Measurements from ENCODE around the gene MTG2.
A peak's percentile ranks its signal among the peaks of the same experiment; 100 is the strongest.

Gene MTG2

DNA sequence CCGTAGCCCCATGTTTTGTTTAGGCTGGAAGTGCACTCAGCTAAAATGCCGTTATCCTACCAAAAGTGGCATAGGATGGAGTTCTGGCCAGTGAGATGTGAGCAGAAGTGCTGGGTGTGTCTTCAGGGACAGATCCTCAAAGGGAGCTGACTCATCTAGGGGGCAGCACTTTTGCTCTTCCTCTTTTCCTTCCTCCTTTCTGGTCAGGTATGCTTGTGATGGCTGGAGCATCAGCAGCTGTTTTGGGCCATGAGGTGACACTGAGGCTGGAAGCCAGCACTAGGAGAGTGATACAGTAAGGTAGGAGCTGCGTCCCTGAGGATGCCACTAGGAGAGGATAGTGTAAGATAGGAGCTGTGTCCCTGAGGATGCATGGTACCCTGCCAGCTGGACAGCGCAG is 50.9 kb downstream of the MTG2 start:
- DNase-seq (ENCODE audit: low spot score): no peak

DNA sequence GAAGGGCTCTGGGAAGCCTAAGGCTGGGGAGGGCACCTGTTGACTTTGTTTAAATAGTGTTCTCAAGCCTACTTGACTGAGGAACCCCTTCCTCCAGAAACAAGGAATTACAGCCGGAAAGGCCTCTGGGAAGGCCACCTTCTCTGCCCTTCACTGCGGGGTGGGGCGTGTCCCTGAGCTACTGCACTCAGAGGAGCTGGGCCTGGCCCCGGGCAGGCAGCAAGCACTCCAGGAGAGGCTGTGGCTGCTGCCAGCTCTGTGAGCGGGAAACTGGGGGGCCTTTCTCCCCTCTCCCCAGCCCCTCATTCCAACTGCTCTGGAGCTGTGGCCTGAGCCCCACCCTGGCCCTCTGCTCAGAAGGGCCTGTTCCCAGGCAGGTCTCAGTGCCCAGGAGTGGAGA is 51.5 kb downstream of the MTG2 start:
- no peak for DNase-seq (ENCODE audit: low spot score)

DNA sequence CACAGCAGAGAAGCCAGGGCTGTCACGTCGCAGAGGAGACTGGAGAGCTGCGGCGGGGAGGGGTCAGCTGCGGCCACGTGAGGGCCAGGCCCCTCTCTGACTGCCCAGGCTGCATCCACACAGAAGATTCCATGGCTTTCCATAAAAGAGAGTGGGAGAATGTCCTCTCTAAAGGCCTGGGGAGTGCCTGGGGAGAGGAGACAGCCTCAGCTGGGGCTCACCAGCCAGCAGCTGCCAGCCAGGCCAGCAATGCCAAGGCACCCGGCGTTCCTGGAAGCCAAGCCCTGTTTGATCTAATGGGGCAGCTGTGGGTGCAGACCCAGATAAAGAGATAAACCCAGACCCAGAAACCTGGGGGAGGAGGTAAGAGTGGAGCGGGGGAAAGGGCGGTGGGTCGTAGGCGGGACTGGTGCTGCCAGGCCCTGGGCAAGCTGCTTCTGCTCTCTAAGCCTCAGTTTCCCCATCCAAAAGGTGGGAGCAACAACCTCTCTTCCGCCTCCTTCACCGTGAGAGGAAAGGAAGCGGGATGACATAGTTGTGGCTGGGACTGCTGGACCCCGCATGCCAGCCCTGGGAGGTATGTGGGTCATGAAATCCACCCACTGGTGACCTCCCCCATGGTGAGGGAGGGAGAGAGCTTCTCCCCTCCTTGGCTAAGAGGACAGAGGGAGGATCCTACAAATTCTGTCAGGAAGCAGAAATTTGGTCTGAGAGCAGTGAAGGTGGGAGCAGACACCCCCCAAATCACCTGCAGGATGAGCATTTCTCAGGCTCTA is 52.4 kb downstream of the MTG2 start:
- DNase-seq (ENCODE audit: low spot score): no peak

DNA sequence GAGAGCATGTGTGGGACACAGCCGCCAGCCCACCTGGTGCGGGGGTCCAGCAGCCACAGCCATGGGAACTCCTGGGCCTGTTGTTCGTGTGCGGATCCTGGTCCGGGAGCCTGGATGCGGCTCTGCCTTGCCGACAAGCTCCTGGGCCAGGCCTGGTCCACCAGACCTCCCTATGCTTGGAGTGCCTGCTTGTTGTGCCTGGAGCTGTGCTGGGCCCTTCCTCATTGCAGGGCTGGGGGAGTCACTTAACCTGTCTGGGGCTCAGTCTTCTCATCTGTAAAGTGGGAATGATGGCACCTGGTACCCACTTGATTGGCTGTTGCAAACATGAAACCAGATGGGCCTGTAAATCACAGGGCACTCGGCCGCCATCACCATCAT is 52.9 kb downstream of the MTG2 start:
- no peak for DNase-seq (ENCODE audit: low spot score)

DNA sequence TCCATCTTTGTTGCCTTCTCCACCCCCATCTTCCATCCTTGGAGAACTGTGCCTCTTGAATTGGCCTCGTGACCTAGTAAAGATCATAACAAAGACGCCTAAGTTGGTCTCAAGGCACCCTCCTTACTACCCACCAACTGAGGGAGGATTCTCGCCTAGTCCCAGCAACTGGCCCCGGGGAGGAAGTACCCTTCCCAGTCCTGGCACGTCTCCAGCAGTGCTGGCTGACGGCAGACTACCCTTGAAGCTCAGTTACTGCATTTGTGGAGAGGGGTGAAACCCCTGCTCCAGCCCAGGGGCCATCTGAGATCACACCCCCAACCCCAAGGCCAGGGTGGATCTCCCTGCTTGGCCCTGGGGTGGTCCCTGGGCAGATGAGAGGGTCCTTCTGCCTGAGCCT is 53.4 kb downstream of the MTG2 start:
- DNase-seq (ENCODE audit: low spot score): no peak

DNA sequence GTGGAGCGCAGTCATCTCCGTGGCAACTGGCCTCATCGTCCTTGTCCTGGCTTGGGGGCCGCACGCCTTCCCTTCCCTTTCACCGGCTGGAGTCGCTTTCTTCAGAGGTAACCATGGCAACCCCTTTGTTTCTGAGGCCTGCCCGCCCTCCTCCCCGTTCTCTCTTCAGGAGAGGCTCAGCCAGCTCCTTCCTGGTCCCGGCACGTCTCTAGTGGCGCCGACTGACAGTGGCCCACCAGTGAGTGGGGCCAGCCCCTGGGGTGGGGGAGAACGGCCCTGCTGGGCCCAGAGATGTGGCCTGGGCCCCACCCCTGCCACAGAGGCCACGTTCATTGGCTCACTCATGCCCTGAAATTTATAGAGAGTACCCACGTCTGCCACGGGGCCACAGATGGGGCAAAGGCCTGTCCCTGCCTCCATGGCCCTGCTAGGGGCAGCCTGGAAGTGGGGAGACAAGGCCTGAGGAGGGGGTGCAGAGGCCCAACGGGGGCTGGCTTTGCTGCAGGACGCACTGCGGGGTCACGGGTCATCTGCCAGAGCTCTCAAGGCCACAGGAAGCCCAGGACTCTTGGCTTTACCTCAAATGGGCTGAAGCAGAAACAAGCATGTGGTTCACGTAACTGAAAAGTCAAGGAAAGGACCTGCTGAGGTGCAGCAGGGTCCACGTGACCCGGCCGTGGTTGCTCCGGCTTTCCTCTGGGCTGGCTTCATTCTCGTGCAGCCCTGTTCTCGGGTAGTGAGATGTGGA is 54.1 kb downstream of the MTG2 start:
- no peak for DNase-seq (ENCODE audit: low spot score)

DNA sequence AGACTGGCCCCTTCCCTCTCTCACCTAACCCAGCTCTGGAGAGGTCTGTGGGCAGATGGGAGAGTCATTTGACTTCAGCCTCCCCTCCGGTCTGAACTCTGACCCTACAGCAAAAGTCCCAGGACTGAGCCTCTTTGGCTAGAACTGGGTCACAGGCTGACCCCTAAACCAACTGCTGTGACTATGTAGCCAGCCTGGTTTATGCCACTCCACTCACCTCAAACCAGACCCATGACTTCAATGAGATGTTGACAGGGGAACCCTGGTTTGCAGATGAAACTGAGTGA is 54.6 kb downstream of the MTG2 start:
- DNase-seq (ENCODE audit: low spot score): no peak

DNA sequence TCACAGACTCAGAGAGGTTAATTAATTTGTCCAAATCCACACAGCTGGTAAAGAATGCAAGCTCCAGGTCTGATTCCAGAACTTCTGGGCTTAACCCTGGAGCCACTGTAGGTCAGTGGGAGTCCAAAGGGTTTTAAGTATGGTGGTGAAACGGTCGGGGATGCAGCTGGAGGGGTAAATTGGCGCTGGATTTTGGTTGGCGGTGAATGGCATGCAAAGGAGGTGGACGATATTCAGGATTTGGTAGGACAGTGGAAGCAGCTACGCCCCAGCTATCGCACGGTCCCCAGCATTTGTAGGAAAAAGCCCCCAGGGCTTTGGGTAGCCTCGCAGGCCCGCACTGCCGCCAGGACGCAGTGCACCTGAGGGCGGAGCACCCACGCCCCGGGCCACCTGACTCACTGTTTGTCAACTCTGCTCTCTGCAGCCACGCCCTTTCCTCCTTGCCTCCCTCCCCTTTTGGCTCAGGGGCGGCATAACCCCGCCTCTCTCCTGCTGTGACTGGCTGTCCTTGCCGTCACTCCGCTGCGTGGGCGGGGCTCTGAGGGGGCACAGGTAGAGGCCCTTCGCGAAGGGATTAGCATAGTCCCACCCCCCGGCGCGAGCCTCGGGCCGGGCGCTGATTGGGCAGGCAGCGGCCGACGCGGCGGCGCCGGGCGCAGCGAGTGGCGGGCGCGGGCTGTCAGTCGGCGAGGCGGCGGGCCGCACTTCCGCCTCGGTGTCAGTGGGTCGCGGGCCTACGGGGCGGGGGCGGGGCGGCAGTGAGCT is 55.2 kb downstream of the MTG2 start, which contains the start of gene OSBPL2:
TSS of gene OSBPL2 (plus strand) at position 721 of the 768 bp plus-strand sequence. CDS start 17,664 bp downstream, outside the sequence.
- DNase-seq (ENCODE audit: low spot score): peak; percentile 100

DNA sequence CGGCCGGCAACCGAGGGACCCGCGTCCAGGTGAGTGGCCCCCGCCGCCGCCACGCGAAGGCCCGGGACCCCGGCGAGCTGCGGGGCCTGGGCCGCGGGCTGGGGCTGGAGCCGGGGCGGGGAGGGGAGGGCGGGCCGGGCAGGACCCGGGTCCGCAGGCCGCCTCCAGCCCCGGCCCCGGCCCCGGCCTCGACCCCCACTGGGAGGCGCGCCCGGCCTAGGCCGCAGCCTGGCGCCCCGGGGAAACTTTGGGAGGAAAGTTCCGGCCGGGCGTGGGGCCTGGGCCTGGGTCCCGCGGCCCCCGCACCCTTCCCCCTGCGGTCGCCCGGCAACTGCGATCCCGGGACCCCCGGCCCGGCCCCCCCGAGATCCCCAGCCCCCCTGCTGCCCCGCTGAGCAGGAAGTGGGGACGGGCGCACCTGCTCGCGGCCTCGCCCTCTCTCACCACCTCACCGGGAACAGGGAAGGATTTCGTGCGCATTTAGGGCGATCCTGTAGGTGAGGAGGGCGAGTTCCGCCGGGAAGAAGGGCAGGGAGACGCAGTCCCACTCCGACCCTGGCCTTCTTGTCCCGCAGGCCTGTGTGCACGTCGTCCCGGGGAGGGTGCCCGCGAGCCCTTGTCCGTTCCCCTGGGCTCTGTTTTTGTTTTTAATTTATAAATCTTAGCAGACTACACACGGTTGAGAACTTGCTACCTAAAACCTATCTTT is 55.9 kb downstream of the MTG2 start:
- no peak for DNase-seq (ENCODE audit: low spot score)

DNA sequence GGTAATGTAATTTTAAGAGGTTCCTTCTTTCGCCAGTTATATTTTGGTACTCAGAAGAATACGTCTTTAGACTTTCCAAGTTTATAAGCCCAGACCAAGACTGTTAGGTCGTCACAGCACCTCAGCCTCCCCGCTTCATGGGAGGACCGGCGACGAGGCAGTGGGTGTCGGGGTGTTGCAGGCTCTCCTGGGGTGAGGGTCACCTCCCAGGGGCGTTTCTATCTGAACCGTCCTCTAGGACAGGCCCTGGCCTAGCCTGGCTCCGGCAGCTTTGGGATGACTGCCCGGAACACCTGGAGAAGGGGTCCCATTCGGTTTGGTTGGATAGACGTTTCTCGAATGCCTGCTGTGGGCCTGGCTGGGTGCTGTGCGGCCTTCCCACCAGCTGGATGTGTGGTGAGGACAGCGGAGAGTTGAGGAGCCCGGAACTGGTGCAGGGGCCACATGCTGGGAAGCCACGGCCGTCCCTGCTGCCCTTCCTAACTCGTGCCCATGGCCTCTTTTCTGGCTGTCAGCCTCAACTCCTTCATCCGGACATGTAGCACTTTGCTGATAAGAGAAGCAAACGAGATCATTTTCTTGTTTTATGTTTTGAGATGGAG is 56.6 kb downstream of the MTG2 start:
- DNase-seq (ENCODE audit: low spot score): no peak

DNA sequence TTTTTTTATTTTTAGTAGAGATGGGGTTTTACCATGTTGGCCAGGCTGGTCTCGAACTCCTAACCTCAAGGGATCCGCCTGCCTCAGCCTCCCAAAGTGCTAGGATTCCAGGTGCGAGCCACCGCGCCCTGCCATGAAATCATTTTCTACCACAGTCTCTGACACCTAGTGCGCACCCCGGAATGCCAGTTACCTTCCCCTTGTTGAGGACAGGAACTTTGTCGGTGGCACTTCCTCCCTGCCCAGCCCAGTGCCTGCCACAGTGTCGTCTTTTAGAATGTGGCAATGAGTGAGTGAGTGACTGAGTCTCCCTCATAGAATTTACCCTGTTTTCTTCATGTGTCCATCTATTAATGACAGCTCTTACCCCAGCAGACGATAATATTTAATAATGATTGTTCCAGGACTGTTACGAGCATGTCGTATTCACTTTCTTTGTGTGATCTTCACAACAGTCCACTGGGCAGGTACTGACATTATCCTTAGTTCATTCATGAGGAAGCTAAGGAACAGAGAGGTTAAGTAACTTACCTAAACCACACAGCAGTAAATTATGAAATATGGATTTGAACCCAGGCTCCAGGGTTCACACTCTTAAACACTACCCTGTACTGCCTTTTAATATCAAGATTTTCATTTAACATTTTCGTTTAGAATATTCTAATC is 57.3 kb downstream of the MTG2 start:
- DNase-seq (ENCODE audit: low spot score): no peak

DNA sequence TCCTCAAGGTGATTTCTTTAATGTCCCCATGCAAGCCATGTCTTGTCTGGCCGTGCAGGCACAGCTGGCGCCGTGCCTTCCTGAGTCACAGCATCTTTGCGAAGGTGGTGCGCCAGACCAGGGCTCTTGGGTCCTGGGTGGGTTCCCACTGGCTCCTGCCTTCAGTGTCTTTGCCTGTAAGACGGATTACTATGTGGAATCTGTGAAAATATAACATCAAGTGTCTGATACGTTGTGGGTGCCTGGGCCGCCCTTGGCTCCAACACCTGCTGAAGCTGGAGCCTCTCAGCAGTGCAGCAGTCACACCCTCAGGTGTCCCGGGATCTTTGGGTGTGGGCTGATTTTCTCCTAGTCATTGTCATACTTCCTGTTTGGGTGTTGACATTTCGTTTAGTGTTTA is 58.7 kb downstream of the MTG2 start:
- no peak for DNase-seq (ENCODE audit: low spot score)

DNA sequence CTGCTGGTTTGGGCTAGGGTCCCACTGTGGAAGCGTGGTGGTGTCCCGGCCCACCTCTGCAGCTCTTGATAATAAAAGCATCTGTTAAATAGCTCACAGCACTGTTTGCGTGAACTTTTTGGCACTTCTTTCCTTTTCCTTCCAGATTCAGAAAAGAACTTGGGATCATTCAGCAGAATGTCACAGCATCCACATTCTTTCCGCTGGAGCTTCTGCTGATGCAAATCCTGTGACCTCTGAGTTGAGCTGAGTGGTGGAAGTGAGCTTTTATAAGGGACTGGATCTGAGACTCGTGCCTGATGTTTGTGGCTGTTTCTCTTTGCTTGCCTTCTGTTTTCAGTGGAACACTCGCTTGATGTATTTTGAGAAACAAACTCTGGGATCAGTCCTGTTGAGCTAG is 59.3 kb downstream of the MTG2 start:
- no peak for DNase-seq (ENCODE audit: low spot score)

DNA sequence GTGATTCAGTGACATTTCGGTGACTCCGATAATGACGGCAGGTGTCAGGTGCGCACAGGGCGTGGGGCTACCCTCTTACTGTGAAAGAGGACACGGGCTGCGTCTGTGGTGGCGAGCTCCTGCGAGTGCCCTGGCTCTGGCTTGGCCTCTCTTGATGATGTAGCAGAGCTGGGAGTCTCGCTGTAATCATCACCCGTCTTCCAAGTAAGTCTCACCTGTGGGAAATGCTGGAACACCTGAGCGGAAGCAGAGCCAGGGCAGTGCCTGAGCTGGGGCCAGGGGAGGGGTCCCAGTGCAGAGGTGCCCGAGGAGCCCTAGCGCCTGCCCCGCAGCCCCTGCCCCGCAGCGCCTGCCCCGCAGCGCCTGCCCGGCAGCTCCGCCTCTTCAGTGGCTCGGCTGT is 60.3 kb downstream of the MTG2 start:
- DNase-seq (ENCODE audit: low spot score): no peak

DNA sequence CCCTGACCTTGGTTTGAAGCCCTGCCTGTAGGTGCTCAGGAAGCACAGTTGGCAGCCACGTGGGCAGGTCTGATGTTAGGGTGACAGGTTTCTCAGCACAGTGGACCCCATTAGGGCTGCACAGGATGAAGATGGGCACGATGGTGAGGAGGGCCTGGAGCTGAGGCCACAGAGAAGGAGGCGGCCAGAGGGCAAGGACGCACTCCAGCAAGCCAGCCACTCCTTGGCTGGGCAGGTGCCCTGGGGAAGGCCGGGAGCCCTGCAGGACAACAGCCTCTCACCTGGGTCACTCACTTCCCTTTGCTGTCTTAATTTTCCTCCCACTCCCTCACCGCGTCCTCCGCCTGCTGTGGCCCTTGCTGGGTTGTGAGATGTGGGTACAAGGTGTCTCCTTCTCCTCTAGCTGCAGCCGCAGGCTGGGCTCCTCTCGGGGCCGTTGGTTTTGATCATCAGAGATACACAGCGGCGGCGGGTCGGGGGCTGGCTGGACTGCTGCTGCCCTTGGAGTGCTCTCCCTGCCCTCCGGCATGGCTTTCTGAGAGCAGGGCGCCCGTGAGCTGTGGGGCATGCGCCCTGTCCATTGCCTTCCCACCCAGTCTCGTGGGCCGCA is 61.2 kb downstream of the MTG2 start:
- no peak for DNase-seq (ENCODE audit: low spot score)

DNA sequence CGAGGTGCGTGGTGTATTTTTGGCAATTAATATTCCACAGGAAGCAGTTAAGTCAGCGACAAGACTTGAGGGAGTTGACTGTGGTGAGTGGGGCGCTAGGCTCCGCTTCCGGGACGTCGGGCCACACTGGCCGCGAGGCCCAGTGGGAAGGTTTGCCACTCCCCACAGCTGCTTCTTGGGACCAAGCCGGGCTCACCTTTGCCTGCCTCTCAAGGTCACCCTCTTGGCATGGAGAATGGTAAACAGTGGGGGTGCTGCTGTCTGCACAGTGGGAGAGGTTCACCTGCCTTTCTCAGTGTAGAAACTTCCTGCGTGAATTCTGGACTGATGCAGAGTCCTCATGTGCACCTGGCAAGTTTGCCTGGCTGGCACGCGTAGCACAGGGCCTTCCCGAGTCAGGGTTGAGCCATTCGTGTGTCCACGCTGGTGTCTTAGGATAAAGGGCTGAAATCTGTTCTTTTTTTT is 61.8 kb downstream of the MTG2 start:
- DNase-seq (ENCODE audit: low spot score): no peak

DNA sequence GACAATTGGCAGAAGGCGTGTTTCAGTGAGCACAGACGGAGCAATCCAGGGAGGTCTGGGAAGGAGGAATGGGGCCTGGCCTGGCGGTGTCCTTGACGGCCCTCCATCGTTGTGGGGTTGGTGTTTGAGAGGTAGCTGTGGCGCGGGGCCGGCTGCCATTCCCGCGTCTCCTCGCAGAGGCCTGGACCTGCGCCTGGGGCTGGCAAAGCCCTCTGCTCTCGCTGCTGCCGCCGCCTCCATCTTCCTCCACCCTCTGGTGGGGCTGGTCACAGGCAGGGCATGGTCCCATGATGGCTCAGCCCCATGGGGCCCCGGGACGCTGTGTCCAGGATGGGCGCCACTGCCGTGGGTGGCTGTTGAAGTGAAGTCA is 63.1 kb downstream of the MTG2 start:
- no peak for DNase-seq (ENCODE audit: low spot score)

DNA sequence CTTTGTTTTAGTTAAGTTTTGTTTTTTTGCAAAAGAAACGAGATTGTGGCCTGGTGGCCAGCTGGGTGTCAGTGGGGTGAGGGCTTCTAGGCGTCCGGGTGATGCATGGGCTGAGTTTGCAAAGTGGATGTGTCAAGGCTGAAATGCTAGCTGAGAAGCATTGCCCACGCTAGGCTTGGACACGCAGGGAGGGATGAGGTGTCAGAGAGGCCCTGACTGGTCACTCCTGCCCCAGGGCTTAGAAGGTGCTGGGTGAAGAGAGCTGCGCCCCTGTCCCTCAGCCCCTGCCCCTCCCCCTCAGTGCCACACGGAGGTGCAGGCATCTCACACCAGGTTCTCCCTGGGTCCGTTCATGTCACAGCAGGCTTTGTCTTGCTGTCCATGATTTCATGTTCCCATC is 63.6 kb downstream of the MTG2 start:
- no peak for DNase-seq (ENCODE audit: low spot score)

DNA sequence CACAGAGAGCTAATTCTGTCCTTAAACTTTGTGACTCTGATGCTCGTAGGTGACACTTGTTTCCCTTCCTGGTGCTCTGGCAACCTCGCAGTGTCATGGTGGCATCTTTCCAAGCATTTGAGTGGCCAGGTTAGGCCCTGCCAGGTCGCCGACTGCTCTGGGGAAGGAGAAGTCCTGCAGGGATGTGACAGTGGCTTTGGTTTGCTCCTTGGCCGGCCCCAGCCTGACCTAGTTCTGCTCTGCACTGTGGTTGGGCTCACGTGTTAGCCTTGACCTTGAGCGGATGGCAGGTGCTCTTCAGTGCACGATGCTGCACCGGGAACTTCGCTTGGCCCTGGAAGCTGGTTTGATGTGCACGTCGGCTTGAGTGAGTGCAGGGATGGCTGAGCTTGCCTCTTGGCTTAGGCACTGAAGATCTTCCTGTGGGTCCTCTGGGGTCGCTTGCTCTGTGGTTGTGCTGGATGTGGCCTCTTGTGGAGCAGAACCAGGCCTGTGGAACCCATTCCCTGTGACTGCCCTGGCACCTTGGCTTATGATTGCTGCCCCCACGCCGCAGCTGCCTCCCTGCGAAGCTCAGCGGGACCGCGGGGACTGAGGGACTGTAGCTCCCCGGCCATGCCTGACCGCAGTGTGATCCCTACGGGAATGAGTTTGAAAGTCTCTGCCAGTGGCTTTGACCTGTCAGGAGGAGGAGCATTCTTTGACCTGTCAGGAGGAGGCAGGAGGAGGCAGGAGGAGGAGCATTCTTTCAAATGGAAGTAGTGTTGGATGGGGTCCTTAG is 64.2 kb downstream of the MTG2 start:
- no peak for DNase-seq (ENCODE audit: low spot score)

DNA sequence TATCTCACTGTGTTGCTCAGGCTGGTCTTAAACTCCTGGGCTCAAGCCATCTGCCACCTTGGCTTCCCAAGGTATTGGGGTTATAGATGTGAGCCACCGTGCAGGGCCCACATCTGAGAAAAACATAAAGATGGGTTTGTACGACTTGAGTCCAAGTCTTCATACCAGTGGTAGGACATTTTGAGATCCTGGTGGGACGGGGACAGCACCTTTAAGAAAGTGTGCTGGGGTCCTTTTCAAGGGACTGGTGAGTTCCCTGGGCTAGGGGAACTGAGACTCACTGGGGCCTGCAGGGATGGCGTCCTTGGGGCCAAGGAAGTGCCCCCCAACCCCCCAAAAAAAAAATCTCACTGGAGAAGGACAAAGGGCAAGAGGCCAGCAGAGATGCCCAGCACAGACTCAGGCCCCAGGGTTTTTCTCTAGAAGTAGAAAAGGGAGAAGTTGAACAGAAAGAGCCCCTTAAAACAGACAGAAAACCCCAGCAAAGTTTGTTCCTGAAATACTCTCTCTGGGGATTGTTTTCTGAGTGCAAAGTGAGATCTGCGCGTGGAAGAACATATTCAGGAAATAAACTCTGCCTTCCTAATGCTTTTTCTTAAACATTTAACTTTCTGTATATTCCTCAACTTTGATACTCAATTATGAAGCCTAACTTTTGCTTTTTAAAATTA is 66.2 kb downstream of the MTG2 start:
- no peak for DNase-seq (ENCODE audit: low spot score)

All from D341Med (cell line).